ENCODE data around the gene CERS1.

CERS1 gene

DNA sequence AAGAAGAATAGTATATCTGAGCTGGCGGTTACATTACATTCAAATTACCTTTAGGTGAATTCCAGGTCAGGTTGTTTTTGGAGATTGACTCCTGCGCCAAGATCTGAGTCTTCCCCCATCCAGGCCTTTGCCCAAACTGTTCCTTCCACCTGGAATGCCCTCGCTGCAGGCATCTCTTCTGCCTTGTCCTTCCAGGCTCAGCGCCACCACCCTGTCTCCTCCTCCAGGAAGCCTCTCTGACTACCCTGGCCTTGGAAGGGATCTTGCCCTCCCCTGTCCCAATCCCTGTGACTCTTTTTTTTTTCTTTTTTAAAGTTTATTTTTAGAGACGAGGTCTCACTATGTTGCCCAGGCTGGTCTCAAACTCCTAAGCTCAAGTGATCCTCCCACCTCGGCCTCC, 46.7 kb upstream of the CERS1 start:
- no peaks in the 10 kb centered on the region for H3K4me1 ChIP-seq (ENCODE audit: insufficient read depth, low read length, poor library complexity, severe bottlenecking)

DNA sequence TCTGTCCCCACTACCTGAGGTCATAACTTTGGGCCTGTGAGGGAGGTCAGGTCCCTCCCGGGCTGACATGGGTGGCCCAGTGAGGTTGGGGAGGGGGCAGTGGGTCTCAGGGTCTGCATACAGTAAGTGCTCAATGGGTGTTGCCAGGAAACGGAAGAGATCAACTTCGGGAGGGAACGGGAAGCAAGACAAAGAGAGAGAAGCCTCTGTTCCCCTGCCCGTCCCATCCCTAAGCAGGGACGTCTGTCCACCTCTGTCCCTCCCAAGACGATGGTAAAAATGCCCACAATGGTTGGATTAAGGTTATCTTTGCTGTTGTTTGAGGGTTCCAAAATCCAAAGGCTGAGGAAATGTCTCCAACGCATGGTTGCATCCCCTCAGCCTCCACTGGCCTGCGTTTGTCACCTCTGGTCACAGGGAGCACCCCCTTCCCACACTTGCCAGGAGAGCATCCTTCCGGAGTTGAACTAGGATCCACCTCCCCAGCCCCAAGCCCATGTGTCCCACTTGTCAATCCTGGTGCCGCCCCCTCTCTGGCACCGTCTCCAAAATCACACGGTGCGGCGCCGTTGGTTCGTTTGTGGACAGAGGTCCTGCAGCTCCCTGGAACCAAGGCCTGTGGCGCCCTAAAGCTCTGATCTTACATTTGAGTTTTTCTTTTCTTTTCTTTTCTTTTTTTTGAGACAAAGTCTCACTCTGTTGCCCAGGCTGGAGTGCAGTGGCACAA, 45.8 kb upstream of the CERS1 start:
- Histone ChIP-seq H3K79me2 (ENCODE audit: insufficient read depth, low read length) (peaks cover 7% of the 10 kb centered on the region; the same call in 1 of the 2 replicates), H3K27me3 (ENCODE audit: insufficient read depth, low read length, poor library complexity, severe bottlenecking) (no peaks in the 10 kb centered on the region), H3F3A (ENCODE audit: low read depth) (no peaks in the 10 kb centered on the region), H3K4me2 (ENCODE audit: low read depth, low read length, poor library complexity, severe bottlenecking) (no peak overlapping the region), H3K9ac (ENCODE audit: low read depth, low read length, poor library complexity, severe bottlenecking) (no peak overlapping the region), H3K9me2 (replicated peaks; ENCODE audit: low read depth, low read length) (no peaks in the 10 kb centered on the region), H3K36me3 (ENCODE audit: insufficient read depth, low read length) (no peaks in the 10 kb centered on the region), H3K4me3 (ENCODE audit: low read length, poor library complexity, severe bottlenecking) (no peak overlapping the region), H3K9me3 (ENCODE audit: insufficient read depth, low read depth, low read length) (no peaks in the 10 kb centered on the region), H3K4me1 (ENCODE audit: insufficient read depth, low read length, poor library complexity, severe bottlenecking) (no peaks in the 10 kb centered on the region), H4K20me1 (ENCODE audit: insufficient read depth, low read length, poor library complexity, severe bottlenecking) (no peaks in the 10 kb centered on the region), H2AFZ (ENCODE audit: low read length) (0 out of 2 replicates have a peak overlapping the region, but pooled peaks have one; percentile 47)
- TF ChIP-seq EZH2phosphoT487 (IDR thresholded peaks at IDR 0.05; ENCODE audit: borderline replicate concordance) (no peak), CTCF (conservative IDR thresholded peaks at IDR 0.05; ENCODE audit: low read length) (no peak)

More for the DNA sequence above, 46.7 kb upstream of the CERS1 start:
- Histone ChIP-seq H3K36me3 (ENCODE audit: insufficient read depth, low read length) (no peaks in the 10 kb centered on the region), H4K20me1 (ENCODE audit: insufficient read depth, low read length, poor library complexity, severe bottlenecking) (no peaks in the 10 kb centered on the region), H3K9me3 (ENCODE audit: insufficient read depth, low read depth, low read length) (no peaks in the 10 kb centered on the region), H3K79me2 (ENCODE audit: insufficient read depth, low read length) (peaks cover 7% of the 10 kb centered on the region; the same call in 1 of the 2 replicates), H3F3A (ENCODE audit: low read depth) (no peaks in the 10 kb centered on the region), H3K9me2 (replicated peaks; ENCODE audit: low read depth, low read length) (no peaks in the 10 kb centered on the region), H3K4me2 (ENCODE audit: low read depth, low read length, poor library complexity, severe bottlenecking) (no peak overlapping the region), H3K27me3 (ENCODE audit: insufficient read depth, low read length, poor library complexity, severe bottlenecking) (no peaks in the 10 kb centered on the region), H3K4me3 (ENCODE audit: low read length, poor library complexity, severe bottlenecking) (no peak overlapping the region), H3K9ac (ENCODE audit: low read depth, low read length, poor library complexity, severe bottlenecking) (no peak overlapping the region), H2AFZ (ENCODE audit: low read length) (no peak overlapping the region)
- TF ChIP-seq EZH2phosphoT487 (IDR thresholded peaks at IDR 0.05; ENCODE audit: borderline replicate concordance) (no peak), CTCF (conservative IDR thresholded peaks at IDR 0.05; ENCODE audit: low read length) (no peak)

- H4K20me1 ChIP-seq (ENCODE audit: insufficient read depth, low read length, poor library complexity, severe bottlenecking), result no peaks in the 10 kb centered on the region
- no peak for TF ChIP-seq CTCF (conservative IDR thresholded peaks at IDR 0.05; ENCODE audit: low read length)
- no peak for TF ChIP-seq EZH2phosphoT487 (IDR thresholded peaks at IDR 0.05; ENCODE audit: borderline replicate concordance)
- no peaks in the 10 kb centered on the region for H3K9me2 ChIP-seq (replicated peaks; ENCODE audit: low read depth, low read length)
- peaks cover 7% of the 10 kb centered on the region; the same call in 1 of the 2 replicates for H3K79me2 ChIP-seq (ENCODE audit: insufficient read depth, low read length)
- H3F3A ChIP-seq (ENCODE audit: low read depth), result no peaks in the 10 kb centered on the region
- H3K4me3 ChIP-seq (ENCODE audit: low read length, poor library complexity, severe bottlenecking), result peak within 1 kb of the TSS; percentile 81
- peak within 1 kb of the TSS; percentile 92 for H2AFZ ChIP-seq (ENCODE audit: low read length)
- H3K9me3 ChIP-seq (ENCODE audit: insufficient read depth, low read depth, low read length), result no peaks in the 10 kb centered on the region
- H3K27me3 ChIP-seq (ENCODE audit: insufficient read depth, low read length, poor library complexity, severe bottlenecking), result no peaks in the 10 kb centered on the region
- peak within 1 kb of the TSS; percentile 78 for H3K9ac ChIP-seq (ENCODE audit: low read depth, low read length, poor library complexity, severe bottlenecking)
- peak within 1 kb of the TSS; percentile 80 for H3K4me2 ChIP-seq (ENCODE audit: low read depth, low read length, poor library complexity, severe bottlenecking)
- no peaks in the 10 kb centered on the region for H3K4me1 ChIP-seq (ENCODE audit: insufficient read depth, low read length, poor library complexity, severe bottlenecking)
- no peaks in the 10 kb centered on the region for H3K36me3 ChIP-seq (ENCODE audit: insufficient read depth, low read length)
Observed at GRCh38 chr19:18940769-18941627, 45.0 kb upstream of the CERS1 start, which contains the start of gene HOMER3. Gene HOMER3 (minus strand): TSS chr19:18941217. CDS start chr19:18938982, 2,235 bp downstream.
